IPS-18c (cell line): ENCODE data around the gene ANKRD22.
A peak's percentile ranks its signal among the peaks of the same experiment; 100 is the strongest.

Source experiments
- H3K4me3 ChIP-seq: 2 replicates; pipeline ENCODE4 v1.7.0; 2013; ENCODE audit warnings: low read depth, mild to moderate bottlenecking, low read length, moderate library complexity; ENCODE audit not compliant: insufficient read depth
- H3K9me3 ChIP-seq: one replicate; pipeline ENCODE4 v1.6.1; 2013; ENCODE audit warnings: mild to moderate bottlenecking, low read length, moderate library complexity; ENCODE audit not compliant: control insufficient read depth, insufficient read depth

ANKRD22 gene

GRCh38 chr10:88881320-88881719 lies 29.7 kb upstream of the ANKRD22 start:
- H3K9me3 ChIP-seq, result peaks cover 2% of the 10 kb centered on the region
- H3K4me3 ChIP-seq, result peak overlapping the region; percentile 87; the same call in 1 of the 2 replicates

GRCh38 chr10:88880282-88881076 lies 28.8 kb upstream of the ANKRD22 start:
- Histone ChIP-seq H3K9me3 (peaks cover 2% of the 10 kb centered on the region), H3K4me3 (peak overlapping the region; percentile 87)

- H3K9me3 ChIP-seq, result peaks cover 2% of the 10 kb centered on the region
These were observed 28.1 kb upstream of the ANKRD22 start, which contains the start of gene STAMBPL1 for GRCh38 chr10:88879534-88880281. Gene STAMBPL1 (plus strand): TSS chr10:88880245. CDS start chr10:88901709, 21,464 bp downstream.

GRCh38 chr10:88877298-88877697 lies 25.7 kb upstream of the ANKRD22 start:
- Histone ChIP-seq H3K4me3 (no peak overlapping the region), H3K9me3 (peaks cover 2% of the 10 kb centered on the region)

More at GRCh38 chr10:88879534-88880281, 28.1 kb upstream of the ANKRD22 start, which contains the start of gene STAMBPL1:
- peak within 1 kb of the TSS; percentile 87 for H3K4me3 ChIP-seq

GRCh38 chr10:88875081-88875480 lies 23.4 kb upstream of the ANKRD22 start:
- H3K9me3 ChIP-seq, result peaks cover 2% of the 10 kb centered on the region

GRCh38 chr10:88874281-88874680 lies 22.6 kb upstream of the ANKRD22 start:
- H3K4me3 ChIP-seq, result no peak overlapping the region
- peaks cover 2% of the 10 kb centered on the region for H3K9me3 ChIP-seq

More at GRCh38 chr10:88875081-88875480, 23.4 kb upstream of the ANKRD22 start:
- no peak overlapping the region for H3K4me3 ChIP-seq

GRCh38 chr10:88873757-88874156 lies 22.1 kb upstream of the ANKRD22 start:
- no peak overlapping the region for H3K4me3 ChIP-seq

GRCh38 chr10:88870089-88870488 lies 18.4 kb upstream of the ANKRD22 start:
- Histone ChIP-seq H3K9me3 (no peaks in the 10 kb centered on the region), H3K4me3 (no peak overlapping the region)

More at GRCh38 chr10:88873757-88874156, 22.1 kb upstream of the ANKRD22 start:
- H3K9me3 ChIP-seq, result peaks cover 1% of the 10 kb centered on the region

- H3K4me3 ChIP-seq, result no peak overlapping the region
- H3K9me3 ChIP-seq, result no peaks in the 10 kb centered on the region
These were observed 14.8 kb upstream of the ANKRD22 start for GRCh38 chr10:88866454-88866853.

GRCh38 chr10:88865281-88865876 lies 13.7 kb upstream of the ANKRD22 start:
- no peak overlapping the region for H3K4me3 ChIP-seq
- no peaks in the 10 kb centered on the region for H3K9me3 ChIP-seq

GRCh38 chr10:88861036-88861435 lies 9.4 kb upstream of the ANKRD22 start:
- Histone ChIP-seq H3K9me3 (no peaks in the 10 kb centered on the region), H3K4me3 (no peak overlapping the region)

- Histone ChIP-seq H3K4me3 (no peak overlapping the region), H3K9me3 (no peaks in the 10 kb centered on the region)
These were observed 6.8 kb upstream of the ANKRD22 start for GRCh38 chr10:88858491-88858890.

GRCh38 chr10:88857831-88858230 lies 6.2 kb upstream of the ANKRD22 start:
- Histone ChIP-seq H3K9me3 (no peaks in the 10 kb centered on the region), H3K4me3 (no peak overlapping the region)

GRCh38 chr10:88854684-88855083 lies 3.0 kb upstream of the ANKRD22 start:
- no peaks in the 10 kb centered on the region for H3K9me3 ChIP-seq
- H3K4me3 ChIP-seq, result no peak overlapping the region

- H3K4me3 ChIP-seq, result no peak overlapping the region
- H3K9me3 ChIP-seq, result no peaks in the 10 kb centered on the region
These were observed 1.7 kb upstream of the ANKRD22 start for GRCh38 chr10:88853155-88853881.

GRCh38 chr10:88852327-88852726 lies 683 bp upstream of the ANKRD22 start:
- no peaks in the 10 kb centered on the region for H3K9me3 ChIP-seq
- no peak overlapping the region for H3K4me3 ChIP-seq

- H3K4me3 ChIP-seq, result no peak overlapping the region
- no peaks in the 10 kb centered on the region for H3K9me3 ChIP-seq
These were observed 932 bp downstream of the ANKRD22 start for GRCh38 chr10:88850712-88851111.
